Activated CD8-positive, alpha-beta T cell treated with anti-CD3 and anti-CD28 coated beads for 36 hours (primary cell): Measurements from ENCODE around the gene CEP250. TPM values are rescaled to one million over a fixed set of nuclear protein-coding genes. Genes with fewer than 3 reads are reported as not detected.

Source experiments
- ATAC-seq: fragments of 200-7000 bp; cut with Tn5 transposase; one replicate; pipeline ENCODE4 v1.10.0; 2021; ENCODE audit warnings: mild to moderate bottlenecking, moderate library complexity
- CTCF ChIA-PET: fragments of 350-600 bp; sonication (Branson Sonifier 250); formaldehyde crosslinking; loops from one replicate; lab custom pipeline; 2021; ENCODE audit warnings: antibody characterized with exemption; lab: Charles Lee
- POLR2A ChIA-PET: fragments of 350-600 bp; sonication (Branson Sonifier 250); formaldehyde crosslinking; loops from one replicate; lab custom pipeline; 2021; ENCODE audit warnings: antibody characterized with exemption; lab: Charles Lee
- DNase-seq: peaks from one replicate; pipeline ENCODE4 v3.0.0-alpha.2; 2020
- H3K27ac Mint-ChIP-seq: one replicate; pipeline ENCODE4 v1.8.0; 2021; ENCODE audit warnings: mild to moderate bottlenecking, mixed read lengths
- H3K27me3 Mint-ChIP-seq: one replicate; pipeline ENCODE4 v1.8.0; 2021; ENCODE audit warnings: mixed read lengths
- H3K36me3 Mint-ChIP-seq: one replicate; pipeline ENCODE4 v1.8.0; 2021; ENCODE audit warnings: low read depth, mixed read lengths
- H3K4me1 Mint-ChIP-seq: one replicate; pipeline ENCODE4 v1.8.0; 2021; ENCODE audit warnings: low read depth, mixed read lengths
- H3K4me3 Mint-ChIP-seq: one replicate; pipeline ENCODE4 v1.8.0; 2021; ENCODE audit warnings: mild to moderate bottlenecking, moderate library complexity, mixed read lengths
- H3K9me3 Mint-ChIP-seq: one replicate; pipeline ENCODE4 v1.8.0; 2021; ENCODE audit warnings: mixed read lengths
- CTCF ChIP-seq: fragments of 200-600 bp; IDR thresholded peaks from one replicate; pipeline ENCODE4 v1.8.0; 2022; ENCODE audit warnings: antibody characterized with exemption, mild to moderate bottlenecking
- intact Hi-C: fragments of 100-400 bp; cut with micrococcal nuclease; formaldehyde crosslinking; loops from one replicate; pipeline ENCODE4 v1.10.0; 2022
- total RNA-seq, 2 experiments: library from RNA; stranded (reverse); gene quantifications; one replicate each; pipeline ENCODE4 v1.2.3, GENCODE V29; 2021

Gene CEP250
- total RNA-seq, 2 experiments from 2014 or later = 56.0 to 60.3 TPM

GRCh38 chr20:35560541-35560940, 105.1 kb downstream of the CEP250 start:
- CTCF ChIA-PET = no interaction called here
- DNase-seq (no peak), ATAC-seq (no peak)
- intact Hi-C loops = no loop called here
- no peak overlapping the region for H3K4me3 Mint-ChIP-seq
- H3K27me3 Mint-ChIP-seq = no peaks in the 10 kb centered on the region
- POLR2A ChIA-PET = no interaction called here
- no peak for TF ChIP-seq CTCF
- no peaks in the 10 kb centered on the region for H3K4me1 Mint-ChIP-seq
- H3K27ac Mint-ChIP-seq = no peak overlapping the region
- H3K9me3 Mint-ChIP-seq = no peaks in the 10 kb centered on the region
- H3K36me3 Mint-ChIP-seq = peaks cover 2% of the 10 kb centered on the region

GRCh38 chr20:35561268-35561667, 105.9 kb downstream of the CEP250 start:
- H3K36me3 Mint-ChIP-seq = peaks cover 2% of the 10 kb centered on the region
- peak; percentile 49 for ATAC-seq
- ChIA-PET CTCF (no interaction called here), POLR2A (no interaction called here)
- no peaks in the 10 kb centered on the region for H3K9me3 Mint-ChIP-seq
- no peaks in the 10 kb centered on the region for H3K4me1 Mint-ChIP-seq
- H3K27ac Mint-ChIP-seq = no peak overlapping the region
- no peaks in the 10 kb centered on the region for H3K27me3 Mint-ChIP-seq
- intact Hi-C loops = no loop called here
- no peak for TF ChIP-seq CTCF
- DNase-seq = peak; percentile 26
- no peak overlapping the region for H3K4me3 Mint-ChIP-seq

GRCh38 chr20:35561671-35562070, 106.3 kb downstream of the CEP250 start:
- H3K9me3 Mint-ChIP-seq = no peaks in the 10 kb centered on the region
- ChIA-PET CTCF (no interaction called here), POLR2A (interaction anchor here (0.6 kb wide), 1 partner anchor 100 kb away, joined by 3 read pairs; no protein-coding TSS in a partner anchor)
- no peak overlapping the region for H3K4me3 Mint-ChIP-seq
- ATAC-seq = no peak
- H3K36me3 Mint-ChIP-seq = no peaks in the 10 kb centered on the region
- H3K27me3 Mint-ChIP-seq = no peaks in the 10 kb centered on the region
- intact Hi-C loops = no loop called here
- H3K27ac Mint-ChIP-seq = no peak overlapping the region
- TF ChIP-seq CTCF = no peak
- no peak for DNase-seq
- no peaks in the 10 kb centered on the region for H3K4me1 Mint-ChIP-seq

- TF ChIP-seq CTCF = no peak
- intact Hi-C loops = no loop called here
- ChIA-PET CTCF (no interaction called here), POLR2A (no interaction called here)
- Mint-ChIP-seq H3K9me3 (no peaks in the 10 kb centered on the region), H3K36me3 (no peaks in the 10 kb centered on the region), H3K4me1 (no peaks in the 10 kb centered on the region), H3K27ac (no peak overlapping the region), H3K27me3 (no peaks in the 10 kb centered on the region), H3K4me3 (no peak overlapping the region)
- DNase-seq = no peak
- ATAC-seq = no peak
Observed at GRCh38 chr20:35562541-35563110, 107.2 kb downstream of the CEP250 start.

- intact Hi-C loops = no loop called here
- ChIA-PET POLR2A (interaction anchor here (1.1 kb wide), 1 partner anchor 8 kb away, joined by 3 read pairs; no protein-coding TSS in a partner anchor), CTCF (no interaction called here)
- no peak overlapping the region for H3K4me3 Mint-ChIP-seq
- H3K27ac Mint-ChIP-seq = no peak overlapping the region
- ATAC-seq (no peak), DNase-seq (no peak)
- no peaks in the 10 kb centered on the region for H3K36me3 Mint-ChIP-seq
- H3K27me3 Mint-ChIP-seq = no peaks in the 10 kb centered on the region
- TF ChIP-seq CTCF = no peak
- no peaks in the 10 kb centered on the region for H3K4me1 Mint-ChIP-seq
- no peaks in the 10 kb centered on the region for H3K9me3 Mint-ChIP-seq
Observed at GRCh38 chr20:35563834-35564233, 108.4 kb downstream of the CEP250 start.
